ENCODE results near the gene IFT20.

DNA sequence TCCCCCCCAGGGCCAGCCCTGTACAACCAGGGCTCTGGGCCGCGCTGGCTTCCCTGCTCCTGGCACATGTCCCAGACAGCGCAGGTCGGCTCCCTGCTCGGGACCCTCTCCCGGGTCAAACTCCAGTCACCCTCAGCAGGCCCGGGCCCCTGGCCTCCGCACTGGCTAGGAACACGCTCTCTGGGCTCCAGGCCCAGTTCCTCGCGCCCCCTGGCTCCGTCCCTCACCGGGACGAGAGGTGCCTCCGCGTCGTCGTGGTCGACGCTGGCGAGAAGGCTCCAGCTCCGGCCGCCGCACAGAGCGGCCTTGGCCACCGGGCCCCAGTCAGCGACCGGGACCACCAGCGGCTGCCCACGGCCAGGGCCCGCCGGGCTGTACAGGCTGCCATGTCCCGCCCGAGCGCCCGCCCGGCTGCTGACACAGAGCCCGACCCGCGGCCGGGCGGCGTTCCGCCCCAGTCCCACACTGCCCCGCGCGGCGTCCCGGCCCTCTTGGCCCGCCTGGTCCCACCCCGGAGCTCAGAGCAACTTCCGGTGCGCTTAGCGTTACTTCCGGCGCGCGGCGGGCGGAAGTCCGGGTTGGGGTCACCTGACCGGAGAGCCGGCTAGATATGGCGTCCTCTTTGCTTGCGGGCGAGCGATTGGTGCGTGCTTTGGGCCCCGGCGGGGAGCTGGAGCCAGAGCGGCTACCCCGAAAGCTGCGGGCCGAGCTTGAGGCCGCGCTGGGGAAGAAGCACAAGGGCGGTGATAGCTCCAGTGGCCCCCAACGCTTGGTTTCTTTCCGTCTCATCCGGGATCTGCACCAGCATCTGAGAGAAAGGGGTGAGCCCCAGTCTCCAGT is 22.0 kb upstream of the IFT20 start, which contains the start of gene POLDIP2:
- peak; percentile 40 to 86 for TF ChIP-seq POLR2A (IDR thresholded peaks at IDR 0.05)
- peak in 1 of 6 experiments; percentile 4 for TF ChIP-seq CTCF (IDR thresholded peaks at IDR 0.05)

Data from thyroid gland (tissue), 4 donors.